Activated T-cell treated with anti-CD3 and anti-CD28 coated beads, Interleukin-2, amount 50 U/mL, for 24 hours (primary cell): ENCODE measurements around the gene NKTR.

Experiments
- DNase-seq: peaks from one replicate; pipeline ENCODE4 v3.0.0-alpha.2; 2020
- H3K27ac Mint-ChIP-seq: 2 replicates; pipeline ENCODE4 v1.8.0; 2020; ENCODE audit warnings: mild to moderate bottlenecking, mixed read lengths
- H3K27me3 Mint-ChIP-seq: 2 replicates; pipeline ENCODE4 v1.8.0; 2020; ENCODE audit warnings: mixed read lengths
- H3K36me3 Mint-ChIP-seq: 2 replicates; pipeline ENCODE4 v1.8.0; 2020; ENCODE audit warnings: low read depth, mixed read lengths
- H3K4me1 Mint-ChIP-seq: 2 replicates; pipeline ENCODE4 v1.8.0; 2020; ENCODE audit warnings: low read depth, mixed read lengths
- H3K4me3 Mint-ChIP-seq: 2 replicates; pipeline ENCODE4 v1.8.0; 2020; ENCODE audit warnings: mild to moderate bottlenecking, moderate library complexity, mixed read lengths
- H3K9me3 Mint-ChIP-seq: 2 replicates; pipeline ENCODE4 v1.8.0; 2020; ENCODE audit warnings: mixed read lengths

Gene NKTR

GRCh38 chr3:42667523-42668412, 67.3 kb downstream of the NKTR start:
- no peaks in the 10 kb centered on the region for H3K36me3 Mint-ChIP-seq
- H3K4me1 Mint-ChIP-seq, result no peaks in the 10 kb centered on the region
- DNase-seq, result no peak
- H3K27me3 Mint-ChIP-seq, result no peaks in the 10 kb centered on the region
- H3K9me3 Mint-ChIP-seq, result no peaks in the 10 kb centered on the region
- H3K4me3 Mint-ChIP-seq, result no peak overlapping the region
- peak overlapping the region; percentile 10 for H3K27ac Mint-ChIP-seq

GRCh38 chr3:42668413-42668760, 67.9 kb downstream of the NKTR start:
- Mint-ChIP-seq H3K9me3 (no peaks in the 10 kb centered on the region), H3K27me3 (no peaks in the 10 kb centered on the region), H3K4me1 (no peaks in the 10 kb centered on the region), H3K36me3 (no peaks in the 10 kb centered on the region), H3K4me3 (no peak overlapping the region), H3K27ac (no peak overlapping the region)
- DNase-seq, result no peak

- Mint-ChIP-seq H3K4me1 (no peaks in the 10 kb centered on the region), H3K9me3 (no peaks in the 10 kb centered on the region), H3K36me3 (no peaks in the 10 kb centered on the region), H3K4me3 (no peak overlapping the region), H3K27me3 (no peaks in the 10 kb centered on the region), H3K27ac (no peak overlapping the region)
- no peak for DNase-seq
Observed at GRCh38 chr3:42668793-42669217, 68.3 kb downstream of the NKTR start.

- no peak overlapping the region for H3K27ac Mint-ChIP-seq
- no peaks in the 10 kb centered on the region for H3K27me3 Mint-ChIP-seq
- no peaks in the 10 kb centered on the region for H3K4me1 Mint-ChIP-seq
- H3K36me3 Mint-ChIP-seq, result no peaks in the 10 kb centered on the region
- H3K9me3 Mint-ChIP-seq, result no peaks in the 10 kb centered on the region
- DNase-seq, result no peak
- no peak overlapping the region for H3K4me3 Mint-ChIP-seq
Observed at GRCh38 chr3:42670051-42670576, 69.6 kb downstream of the NKTR start.

GRCh38 chr3:42670670-42671069, 70.2 kb downstream of the NKTR start:
- DNase-seq, result no peak
- Mint-ChIP-seq H3K36me3 (no peaks in the 10 kb centered on the region), H3K27ac (no peak overlapping the region), H3K9me3 (no peaks in the 10 kb centered on the region), H3K4me1 (no peaks in the 10 kb centered on the region), H3K27me3 (no peaks in the 10 kb centered on the region), H3K4me3 (no peak overlapping the region)

- H3K9me3 Mint-ChIP-seq, result peaks cover 12% of the 10 kb centered on the region
- no peak for DNase-seq
- H3K36me3 Mint-ChIP-seq, result no peaks in the 10 kb centered on the region
- H3K27ac Mint-ChIP-seq, result no peak overlapping the region
- H3K4me1 Mint-ChIP-seq, result no peaks in the 10 kb centered on the region
- H3K27me3 Mint-ChIP-seq, result no peaks in the 10 kb centered on the region
- H3K4me3 Mint-ChIP-seq, result no peak overlapping the region
Observed at GRCh38 chr3:42672515-42672914, 72.0 kb downstream of the NKTR start.

GRCh38 chr3:42673082-42673481, 72.6 kb downstream of the NKTR start:
- no peak for DNase-seq
- Mint-ChIP-seq H3K27me3 (no peaks in the 10 kb centered on the region), H3K4me1 (no peaks in the 10 kb centered on the region), H3K4me3 (no peak overlapping the region), H3K9me3 (peaks cover 17% of the 10 kb centered on the region), H3K36me3 (no peaks in the 10 kb centered on the region), H3K27ac (no peak overlapping the region)

GRCh38 chr3:42674146-42674545, 73.7 kb downstream of the NKTR start:
- H3K27ac Mint-ChIP-seq, result no peak overlapping the region
- H3K9me3 Mint-ChIP-seq, result peaks cover 18% of the 10 kb centered on the region
- DNase-seq, result no peak
- H3K4me3 Mint-ChIP-seq, result no peak overlapping the region
- H3K27me3 Mint-ChIP-seq, result no peaks in the 10 kb centered on the region
- H3K36me3 Mint-ChIP-seq, result no peaks in the 10 kb centered on the region
- H3K4me1 Mint-ChIP-seq, result peaks cover 1% of the 10 kb centered on the region

- H3K27ac Mint-ChIP-seq, result no peak overlapping the region
- no peaks in the 10 kb centered on the region for H3K36me3 Mint-ChIP-seq
- H3K27me3 Mint-ChIP-seq, result no peaks in the 10 kb centered on the region
- no peak overlapping the region for H3K4me3 Mint-ChIP-seq
- H3K4me1 Mint-ChIP-seq, result peaks cover 11% of the 10 kb centered on the region
- DNase-seq, result no peak
- H3K9me3 Mint-ChIP-seq, result peaks cover 18% of the 10 kb centered on the region
Observed at GRCh38 chr3:42675909-42676308, 75.4 kb downstream of the NKTR start.

- H3K4me3 Mint-ChIP-seq, result no peak overlapping the region
- no peaks in the 10 kb centered on the region for H3K36me3 Mint-ChIP-seq
- peaks cover 11% of the 10 kb centered on the region for H3K4me1 Mint-ChIP-seq
- peaks cover 18% of the 10 kb centered on the region for H3K9me3 Mint-ChIP-seq
- peaks cover 8% of the 10 kb centered on the region for H3K27me3 Mint-ChIP-seq
- no peak overlapping the region for H3K27ac Mint-ChIP-seq
- DNase-seq, result no peak
Observed at GRCh38 chr3:42678447-42678846, 78.0 kb downstream of the NKTR start.

GRCh38 chr3:42680271-42680670, 79.8 kb downstream of the NKTR start:
- no peak overlapping the region for H3K27ac Mint-ChIP-seq
- H3K4me3 Mint-ChIP-seq, result no peak overlapping the region
- H3K4me1 Mint-ChIP-seq, result peaks cover 17% of the 10 kb centered on the region
- H3K9me3 Mint-ChIP-seq, result peaks cover 18% of the 10 kb centered on the region
- peaks cover 18% of the 10 kb centered on the region for H3K27me3 Mint-ChIP-seq
- H3K36me3 Mint-ChIP-seq, result no peaks in the 10 kb centered on the region
- DNase-seq, result no peak

- no peaks in the 10 kb centered on the region for H3K36me3 Mint-ChIP-seq
- H3K4me3 Mint-ChIP-seq, result no peak overlapping the region
- H3K27ac Mint-ChIP-seq, result no peak overlapping the region
- H3K27me3 Mint-ChIP-seq, result peaks cover 22% of the 10 kb centered on the region
- H3K4me1 Mint-ChIP-seq, result peaks cover 19% of the 10 kb centered on the region
- DNase-seq, result no peak
- peaks cover 18% of the 10 kb centered on the region for H3K9me3 Mint-ChIP-seq
Observed at GRCh38 chr3:42680806-42681205, 80.3 kb downstream of the NKTR start.

GRCh38 chr3:42681361-42682038, 81.0 kb downstream of the NKTR start:
- no peaks in the 10 kb centered on the region for H3K36me3 Mint-ChIP-seq
- H3K27me3 Mint-ChIP-seq, result peaks cover 29% of the 10 kb centered on the region
- no peak for DNase-seq
- H3K4me3 Mint-ChIP-seq, result no peak overlapping the region
- peaks cover 14% of the 10 kb centered on the region for H3K9me3 Mint-ChIP-seq
- no peak overlapping the region for H3K27ac Mint-ChIP-seq
- peaks cover 21% of the 10 kb centered on the region for H3K4me1 Mint-ChIP-seq

- H3K4me1 Mint-ChIP-seq, result peaks cover 21% of the 10 kb centered on the region
Observed at GRCh38 chr3:42682301-42683070, 82.0 kb downstream of the NKTR start.

More at GRCh38 chr3:42682301-42683070, 82.0 kb downstream of the NKTR start:
- Mint-ChIP-seq H3K27me3 (peaks cover 37% of the 10 kb centered on the region), H3K27ac (no peak overlapping the region), H3K36me3 (no peaks in the 10 kb centered on the region), H3K4me3 (no peak overlapping the region), H3K9me3 (peaks cover 7% of the 10 kb centered on the region)
- DNase-seq, result no peak
